Panc1 (cell line): ENCODE measurements around the gene HEPHL1.

Experiments used
- POLR2AphosphoS5 ChIP-seq: IDR thresholded peaks from 2 replicates; pipeline ENCODE4 v1.6.1; 2012; ENCODE audit warnings: mild to moderate bottlenecking, low read depth, low read length, moderate library complexity
- REST ChIP-seq, 2 experiments: IDR thresholded peaks; 2 replicates each; pipeline ENCODE4 v1.6.1; 2011 to 2012; ENCODE audit warnings: low read depth in 2 of 2, control low read depth in 1 of 2, low read length in 1 of 2, mild to moderate bottlenecking in 1 of 2, moderate library complexity in 1 of 2; ENCODE audit not compliant: insufficient read depth in 1 of 2
- SIN3A ChIP-seq: IDR thresholded peaks from 2 replicates; pipeline ENCODE4 v1.6.1; 2012; ENCODE audit warnings: low read depth, mild to moderate bottlenecking, low read length, moderate library complexity, borderline replicate concordance; ENCODE audit not compliant: insufficient read depth
- TCF7L2 ChIP-seq: IDR thresholded peaks from 2 replicates; pipeline ENCODE4 v1.6.1; 2011; ENCODE audit warnings: mild to moderate bottlenecking, low read depth, low read length, inconsistent platforms
- TF ChIP-seq, protein P1 (sequence below): fragments of 450-650 bp; IDR thresholded peaks from 2 replicates; pipeline ENCODE4 v1.5.1; 2017; ENCODE audit warnings: mild to moderate bottlenecking

DNA sequence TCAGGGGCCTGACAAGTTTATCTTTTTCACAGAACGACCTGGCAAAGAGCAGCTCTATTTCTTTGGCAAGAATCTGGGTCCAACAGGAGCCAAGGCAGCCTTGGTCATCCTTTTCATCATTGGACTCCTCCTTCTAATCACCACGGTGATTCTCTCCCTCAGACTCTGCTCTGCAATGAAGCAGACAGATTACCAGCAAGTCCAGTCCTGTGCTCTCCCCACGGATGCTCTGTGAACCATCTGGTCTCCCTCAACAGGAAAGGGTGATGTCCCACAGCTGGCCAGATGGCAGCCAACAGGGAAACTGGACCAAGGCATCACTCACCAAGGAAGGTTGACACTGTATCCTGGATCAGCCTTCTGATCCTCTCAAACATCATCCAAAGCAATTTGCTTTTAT is 90.5 kb downstream of the HEPHL1 start:
- TF ChIP-seq, protein P1, sequence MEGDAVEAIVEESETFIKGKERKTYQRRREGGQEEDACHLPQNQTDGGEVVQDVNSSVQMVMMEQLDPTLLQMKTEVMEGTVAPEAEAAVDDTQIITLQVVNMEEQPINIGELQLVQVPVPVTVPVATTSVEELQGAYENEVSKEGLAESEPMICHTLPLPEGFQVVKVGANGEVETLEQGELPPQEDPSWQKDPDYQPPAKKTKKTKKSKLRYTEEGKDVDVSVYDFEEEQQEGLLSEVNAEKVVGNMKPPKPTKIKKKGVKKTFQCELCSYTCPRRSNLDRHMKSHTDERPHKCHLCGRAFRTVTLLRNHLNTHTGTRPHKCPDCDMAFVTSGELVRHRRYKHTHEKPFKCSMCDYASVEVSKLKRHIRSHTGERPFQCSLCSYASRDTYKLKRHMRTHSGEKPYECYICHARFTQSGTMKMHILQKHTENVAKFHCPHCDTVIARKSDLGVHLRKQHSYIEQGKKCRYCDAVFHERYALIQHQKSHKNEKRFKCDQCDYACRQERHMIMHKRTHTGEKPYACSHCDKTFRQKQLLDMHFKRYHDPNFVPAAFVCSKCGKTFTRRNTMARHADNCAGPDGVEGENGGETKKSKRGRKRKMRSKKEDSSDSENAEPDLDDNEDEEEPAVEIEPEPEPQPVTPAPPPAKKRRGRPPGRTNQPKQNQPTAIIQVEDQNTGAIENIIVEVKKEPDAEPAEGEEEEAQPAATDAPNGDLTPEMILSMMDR: no peak
- TF ChIP-seq TCF7L2 (no peak), POLR2AphosphoS5 (no peak), REST (IDR thresholded peaks at IDR 0.05; ENCODE audit: insufficient read depth in 1 of 2, low read depth in 2 of 2, low read length in 1 of 2) (no peak), SIN3A (no peak)
